DMS53 treated with DMSO at 0.1 percent for 48 hours (cell line): Measurements from ENCODE around the gene FAM107B.
"Not testable (repeated sequence)": the region's sequence is repeated elsewhere in the genome, so short reads cannot be mapped to it uniquely, and the experiment has no call there.

Experiments
- DNase-seq: peaks from one replicate; lab custom pipeline; 2025; ENCODE audit not compliant: unreplicated experiment; lab: John Stamatoyannopoulos, UW

FAM107B gene

DNA sequence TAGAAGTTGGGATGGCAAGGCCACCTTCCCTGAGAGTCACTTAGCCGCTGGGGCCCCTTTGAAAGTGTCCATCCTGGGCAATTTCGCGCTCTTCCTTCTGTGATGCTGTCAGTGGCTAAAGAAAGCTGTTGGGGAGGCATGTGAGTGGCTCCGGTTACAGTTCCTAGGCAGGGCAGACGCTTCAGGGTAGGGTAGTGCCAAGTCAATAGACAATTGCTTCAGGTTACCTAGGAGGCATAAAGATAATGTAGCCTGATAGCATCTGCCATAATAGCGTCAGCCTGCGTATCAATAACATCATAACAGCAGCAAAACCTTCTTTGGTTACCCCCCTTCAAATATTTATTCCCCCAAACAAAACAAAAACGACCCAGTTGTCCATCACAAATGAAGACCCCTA, at the start of gene FAM107B:
FAM107B (minus strand) TSS at position 101 of the 400 bp plus-strand sequence. CDS start 234 bp downstream, outside the sequence.
- no peak for DNase-seq

DNA sequence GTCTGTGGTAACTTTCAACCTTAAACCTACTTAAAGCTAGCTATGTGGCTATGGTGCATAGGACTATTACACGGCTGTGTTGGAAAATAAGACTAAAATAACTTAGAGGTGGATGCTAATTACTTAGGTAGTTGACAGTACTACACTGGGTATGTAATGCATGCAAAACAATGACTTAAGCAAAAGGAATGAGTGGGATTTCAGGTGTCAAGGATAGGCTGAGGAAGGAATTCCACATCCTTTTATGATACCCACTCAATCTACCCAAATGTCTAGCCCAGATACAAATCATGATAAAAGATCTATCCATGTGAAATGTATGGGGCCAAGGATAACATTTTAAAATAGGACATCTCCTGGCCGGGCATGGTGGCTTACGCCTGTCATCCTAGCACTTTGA, 49.3 kb upstream of the FAM107B start:
- DNase-seq: no peak

DNA sequence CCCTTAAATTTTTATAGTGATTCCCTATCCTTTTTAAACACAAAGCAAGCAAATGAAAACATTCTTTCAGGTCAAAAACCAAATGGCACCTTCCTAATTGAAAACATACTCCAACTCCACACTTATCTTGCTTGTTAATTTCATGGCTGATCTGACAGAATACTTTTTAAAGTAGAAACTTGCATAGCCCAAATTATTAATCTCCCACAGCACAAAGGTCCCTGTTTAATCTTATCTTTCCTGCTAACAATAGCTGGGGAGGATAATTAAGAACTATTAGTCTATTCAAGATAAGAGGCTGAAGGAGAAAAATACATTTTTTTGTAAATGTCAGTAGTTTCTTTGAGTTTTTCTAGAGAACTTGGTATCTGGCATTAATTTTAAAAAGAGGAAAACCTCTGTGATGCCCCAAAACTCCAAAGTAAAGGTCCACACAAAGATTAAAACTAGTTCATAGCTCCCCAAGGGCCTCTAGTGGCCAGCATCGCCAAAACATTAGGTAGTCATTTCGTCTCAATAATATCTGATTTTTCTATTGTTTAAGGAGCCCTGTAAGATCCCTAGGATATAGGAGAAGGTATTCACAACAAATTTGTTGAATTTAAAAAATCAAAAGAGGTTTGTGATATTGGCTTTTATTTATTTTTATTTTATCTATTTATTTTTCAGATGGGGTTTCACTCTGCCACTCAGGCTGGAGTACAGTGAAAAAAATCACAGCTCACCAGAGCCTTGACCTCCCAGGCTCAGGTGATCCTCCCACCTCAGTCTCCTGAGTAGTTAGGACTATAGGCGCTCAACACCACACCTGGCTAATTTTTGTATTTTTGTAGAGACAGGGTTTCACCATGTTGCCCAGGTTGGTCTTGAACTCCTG, 48.4 kb upstream of the FAM107B start:
- peak; percentile 53 for DNase-seq

DNA sequence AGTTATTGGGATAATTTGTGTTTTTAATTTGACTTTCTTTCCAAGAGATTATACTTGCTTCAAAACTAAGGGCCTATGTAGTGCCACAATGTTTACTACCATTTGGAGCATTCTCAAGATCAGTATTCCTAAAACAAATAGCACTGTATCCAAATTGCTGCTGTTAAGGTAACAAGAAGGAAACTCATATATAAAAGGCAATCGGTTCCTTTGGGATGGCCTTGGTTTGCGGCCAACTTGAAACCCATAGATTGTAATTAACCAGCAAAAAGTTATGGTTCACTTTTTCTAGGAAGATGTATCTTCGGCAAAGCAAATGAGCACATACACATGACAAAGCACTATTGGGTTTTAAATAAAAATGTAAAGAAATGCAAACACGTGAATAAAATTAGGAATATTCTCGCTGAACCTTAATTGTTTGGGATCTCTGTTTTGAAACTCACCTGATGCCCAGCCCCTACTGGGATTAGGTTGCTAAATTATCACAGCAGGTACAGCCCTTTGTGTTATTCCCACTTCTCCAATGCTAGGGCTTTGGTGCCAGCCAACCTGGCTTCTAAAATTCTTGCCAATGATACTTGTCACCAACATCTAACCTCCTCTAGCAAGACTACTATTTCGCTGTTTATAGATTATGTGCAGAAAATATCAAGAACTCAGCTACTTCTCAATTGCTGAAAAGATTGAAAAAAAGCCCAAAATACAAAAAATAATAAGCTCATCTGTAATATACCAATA, 47.1 kb upstream of the FAM107B start:
- no peak for DNase-seq

DNA sequence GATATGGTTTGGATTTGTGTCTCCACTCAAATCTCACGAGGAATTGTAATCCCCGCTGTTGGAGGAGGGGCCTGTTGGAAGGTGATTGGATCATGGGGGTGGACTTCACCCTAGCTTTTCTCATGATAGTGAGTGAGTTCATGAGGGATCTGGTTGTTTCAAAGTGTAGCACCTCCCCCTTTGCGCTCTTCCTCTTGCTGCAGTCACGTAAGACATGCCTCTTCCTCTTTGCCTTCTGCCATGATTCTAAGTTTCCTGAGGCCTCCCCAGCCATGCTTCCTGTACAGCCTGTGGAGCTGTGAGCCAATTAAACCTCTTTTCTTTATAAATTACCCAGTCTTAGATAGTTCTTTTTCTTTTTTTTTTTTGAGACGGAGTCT, 46.1 kb upstream of the FAM107B start:
- DNase-seq: no peak

DNA sequence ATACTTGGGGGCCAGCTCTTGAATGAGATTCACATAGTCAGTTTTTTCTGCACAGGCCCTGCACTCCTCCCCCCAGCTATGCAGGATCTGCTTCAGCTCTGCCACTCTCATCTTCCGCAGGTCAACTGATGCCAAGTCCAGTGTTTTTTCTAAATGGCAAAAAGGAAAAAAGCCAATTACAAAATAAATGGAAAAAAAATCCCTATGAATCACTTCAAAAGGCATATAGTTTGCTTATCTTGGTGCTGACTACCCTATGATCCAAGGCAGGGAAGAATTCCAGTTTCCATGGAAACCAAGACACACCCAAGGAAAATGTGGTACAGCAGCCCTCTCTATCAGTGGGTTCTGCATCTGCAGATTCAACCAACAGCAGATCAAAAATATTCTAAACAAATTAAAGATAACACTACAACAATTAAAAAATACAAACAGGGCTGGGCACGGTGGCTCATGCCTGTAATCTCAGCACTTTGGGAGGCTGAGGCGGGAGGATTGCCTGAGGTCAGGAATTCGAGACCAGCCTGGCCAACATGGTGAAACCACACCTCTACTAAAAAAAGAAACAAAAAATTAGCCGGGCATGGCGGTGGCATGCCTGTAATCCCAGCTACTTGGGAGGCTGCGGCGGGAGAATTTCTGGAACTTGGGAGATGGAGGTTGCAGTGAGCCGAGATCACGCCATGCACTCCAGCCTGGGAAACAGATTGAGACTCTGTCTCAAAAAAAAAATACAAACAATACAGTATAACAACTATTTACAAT, 45.5 kb upstream of the FAM107B start:
- no peak for DNase-seq

DNA sequence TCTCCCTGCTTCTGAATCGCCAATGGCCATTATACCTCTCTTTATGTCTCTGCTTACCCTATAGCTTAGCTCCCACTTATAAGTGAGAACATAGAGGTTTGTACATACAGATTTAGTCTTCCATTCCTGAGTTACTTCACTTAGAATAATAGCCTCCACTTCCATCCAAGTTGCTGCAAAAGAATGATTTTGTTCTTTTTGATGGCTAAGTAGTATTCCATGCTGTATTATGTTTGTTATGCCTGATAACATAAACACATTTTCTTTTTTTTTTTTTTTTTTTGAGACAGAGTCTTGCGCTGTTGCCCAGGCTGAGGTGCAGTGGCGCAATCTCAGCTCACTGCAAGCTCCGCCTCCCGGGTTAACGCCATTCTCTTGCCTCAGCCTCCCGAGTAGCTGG, 42.0 kb upstream of the FAM107B start:
- not testable (repeated sequence) for DNase-seq

DNA sequence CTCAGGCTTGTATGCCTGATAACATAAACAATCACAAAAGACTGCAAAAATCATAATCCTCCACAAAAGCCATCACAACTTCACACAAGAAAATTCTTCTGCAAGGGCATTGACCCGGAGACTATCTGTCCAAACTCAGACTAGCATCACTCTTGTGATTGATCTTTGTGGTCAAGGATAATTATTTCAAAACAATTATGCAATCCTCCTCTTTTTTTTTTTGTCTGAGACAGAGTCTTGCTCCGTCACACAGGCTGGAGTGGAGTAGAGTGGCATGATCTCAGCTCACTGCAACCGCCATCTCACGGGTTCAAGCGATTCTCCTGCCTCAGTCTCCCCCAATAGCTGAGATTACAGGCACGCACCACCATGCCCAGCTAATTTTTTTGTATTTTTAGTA, 41.0 kb upstream of the FAM107B start:
- DNase-seq: no peak

DNA sequence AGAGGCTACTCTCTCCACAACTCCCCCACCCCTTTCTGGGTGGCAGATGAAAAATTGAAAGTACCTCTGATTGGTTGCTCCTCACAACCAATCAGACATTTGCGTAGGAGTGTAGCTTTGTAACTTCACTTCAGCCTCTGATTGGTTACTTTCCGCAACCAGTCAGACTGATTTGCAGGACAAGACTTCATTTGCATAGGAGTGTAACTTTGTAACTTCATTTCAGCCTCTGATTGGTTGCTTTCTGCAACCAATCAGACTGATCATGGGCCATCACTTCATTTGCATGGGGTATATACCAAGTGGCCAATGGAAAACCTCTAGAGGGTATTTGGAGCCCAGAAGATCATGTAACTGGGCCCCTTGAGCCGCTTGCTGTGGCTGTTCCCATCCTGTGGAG, 37.6 kb upstream of the FAM107B start:
- no peak for DNase-seq

DNA sequence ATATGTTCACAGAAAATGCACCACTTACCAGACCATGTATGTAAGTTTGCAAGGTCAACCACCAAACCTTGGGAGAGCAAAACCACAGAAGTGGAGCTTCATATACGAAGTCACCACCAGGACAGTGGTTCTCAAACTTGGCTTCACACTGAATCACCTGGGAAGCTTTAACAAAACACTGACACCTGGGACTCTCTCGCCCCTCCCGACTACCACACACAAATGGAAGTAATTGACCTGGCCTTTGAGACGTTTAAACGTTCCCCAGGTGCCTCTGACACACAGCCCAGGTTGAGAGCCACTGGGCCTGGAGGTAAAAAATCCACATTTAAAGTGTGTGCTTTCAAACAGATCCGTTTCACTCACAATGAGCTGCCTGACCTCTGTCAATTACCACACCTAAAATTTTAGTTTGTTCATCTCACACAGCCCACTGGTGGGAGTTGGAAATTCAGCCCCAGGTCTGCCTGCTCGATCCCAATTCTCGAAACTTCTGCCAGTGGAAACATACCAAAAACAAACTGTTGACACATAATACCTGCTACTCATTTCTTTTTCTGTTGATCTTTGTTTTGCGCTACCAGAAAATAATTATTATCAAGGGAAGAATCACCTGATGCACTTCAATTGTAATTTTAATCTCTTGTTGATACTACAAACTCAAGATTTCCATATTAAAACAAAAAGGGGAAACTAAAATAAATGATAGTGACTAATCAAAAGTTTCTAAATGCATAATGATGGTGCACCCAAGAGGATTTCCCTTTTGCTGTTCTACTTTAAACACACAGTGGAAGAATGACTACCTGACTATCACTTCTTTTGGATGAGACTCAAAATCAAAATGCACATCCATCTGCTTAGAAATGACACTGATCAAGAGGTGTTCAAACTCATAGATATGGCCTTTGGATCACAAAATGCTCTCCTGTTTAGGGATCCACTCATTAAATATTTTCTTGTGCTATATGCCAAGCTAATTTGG, 36.6 kb upstream of the FAM107B start:
- no peak for DNase-seq

DNA sequence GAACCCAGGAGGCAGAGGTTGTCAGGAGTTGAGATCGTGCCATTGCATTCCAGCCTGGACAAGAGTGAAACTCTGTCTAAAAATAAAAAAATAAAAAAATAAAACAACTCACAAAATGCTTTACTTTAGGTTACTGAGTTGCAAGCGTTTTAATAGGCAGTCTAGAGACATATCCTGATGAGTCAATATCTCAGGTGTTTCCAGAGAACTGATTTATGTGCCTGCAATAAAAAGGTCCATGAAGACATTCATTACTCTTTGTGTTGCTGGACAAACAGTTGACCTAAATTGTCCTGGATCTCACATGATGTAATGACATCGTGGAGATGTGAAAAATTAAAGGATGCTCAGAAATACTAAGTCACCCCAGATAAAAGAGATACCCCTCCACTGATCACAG, 31.6 kb upstream of the FAM107B start:
- DNase-seq: no peak

DNA sequence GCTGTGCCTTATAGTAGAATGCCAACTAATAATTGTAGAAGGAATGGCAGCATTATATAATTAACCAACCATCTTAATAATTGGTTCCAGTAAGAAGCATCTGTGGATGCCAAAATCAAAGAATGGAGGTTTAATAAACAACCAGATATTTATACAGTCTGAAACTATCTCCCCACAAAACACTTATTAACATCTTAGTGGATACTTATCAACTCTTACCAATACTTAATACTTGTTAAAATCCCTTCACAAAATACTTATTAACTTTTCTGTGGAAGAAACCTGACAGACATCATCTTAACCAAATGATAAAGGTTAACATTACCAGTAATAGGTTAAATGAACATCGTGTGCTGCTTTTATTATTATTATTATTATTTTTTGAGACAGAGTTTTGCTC, 29.1 kb upstream of the FAM107B start:
- DNase-seq: no peak

DNA sequence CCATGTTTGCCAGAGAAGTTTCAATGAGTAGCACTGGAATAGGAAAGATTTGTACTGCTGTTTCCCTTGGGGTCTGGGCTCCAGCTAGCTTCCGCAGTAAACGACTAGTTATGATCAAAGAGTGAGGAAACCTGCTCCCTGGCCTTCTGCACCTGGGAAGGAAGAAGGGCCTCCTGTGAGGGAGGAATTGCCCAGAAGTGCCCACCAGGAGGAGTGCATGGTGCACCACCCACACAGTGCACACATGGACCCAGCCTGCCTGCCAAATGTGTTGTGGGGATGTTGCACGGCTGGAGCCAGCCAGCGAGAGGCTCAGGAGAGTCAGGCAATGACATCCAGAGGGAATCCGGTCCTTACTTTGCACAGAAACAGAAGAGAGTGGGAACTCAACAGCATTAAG, 27.0 kb upstream of the FAM107B start:
- no peak for DNase-seq

DNA sequence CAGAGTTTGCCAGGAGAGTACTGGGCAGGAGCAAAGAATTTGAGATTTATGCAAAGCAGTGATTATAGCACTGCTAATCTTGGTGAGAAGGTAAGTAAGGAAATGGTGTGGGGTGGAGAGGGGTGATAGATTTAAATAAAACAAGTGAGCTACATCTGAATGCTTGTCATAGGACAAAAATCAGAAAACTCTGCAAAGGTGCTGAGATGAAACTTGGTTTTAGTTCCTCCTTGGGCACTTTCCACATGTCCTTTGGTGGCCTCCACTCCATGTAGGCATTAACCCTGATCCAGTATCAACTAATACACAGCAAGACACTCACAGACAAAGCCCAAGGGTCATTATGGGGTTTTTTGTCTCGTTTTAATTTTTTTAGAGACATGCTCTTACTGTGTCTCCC, 25.7 kb upstream of the FAM107B start:
- DNase-seq: no peak

DNA sequence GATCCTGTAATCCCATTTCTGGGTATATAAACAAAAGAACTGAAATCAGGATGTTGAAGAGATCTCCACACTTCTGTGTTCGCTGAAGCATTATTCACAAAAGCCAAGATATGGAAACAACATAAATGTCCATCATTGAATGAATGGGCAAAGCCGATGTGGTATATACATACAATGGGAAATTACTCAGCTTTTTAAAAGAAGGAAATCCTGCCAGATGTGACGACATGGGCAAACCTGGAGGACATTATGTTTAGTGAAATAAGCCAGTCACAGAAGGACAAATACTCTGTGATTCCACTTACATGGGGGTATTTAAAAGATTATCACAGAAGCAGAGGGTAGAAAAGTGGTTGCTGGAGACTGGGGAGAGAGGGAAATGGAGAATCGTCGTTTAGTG, 23.9 kb upstream of the FAM107B start:
- no peak for DNase-seq

DNA sequence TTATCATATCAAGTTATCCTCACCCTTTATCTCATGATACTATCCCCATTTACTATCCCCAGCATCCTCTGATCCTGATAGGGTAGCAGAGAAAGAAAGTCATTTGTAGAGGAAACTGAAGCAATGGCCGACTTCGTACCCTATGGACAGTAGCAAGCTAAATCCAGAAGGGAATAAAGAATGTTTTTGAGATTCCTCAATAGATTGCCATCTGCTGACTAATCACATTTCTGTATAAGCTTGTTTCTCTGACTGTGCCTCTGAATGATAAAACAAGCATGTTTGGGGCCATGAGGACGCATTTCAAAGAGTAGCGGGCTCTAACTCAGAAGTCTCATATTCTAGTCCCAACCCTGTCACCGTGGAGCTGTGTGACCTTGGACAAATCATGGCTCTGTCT, 13.2 kb upstream of the FAM107B start:
- DNase-seq: no peak

DNA sequence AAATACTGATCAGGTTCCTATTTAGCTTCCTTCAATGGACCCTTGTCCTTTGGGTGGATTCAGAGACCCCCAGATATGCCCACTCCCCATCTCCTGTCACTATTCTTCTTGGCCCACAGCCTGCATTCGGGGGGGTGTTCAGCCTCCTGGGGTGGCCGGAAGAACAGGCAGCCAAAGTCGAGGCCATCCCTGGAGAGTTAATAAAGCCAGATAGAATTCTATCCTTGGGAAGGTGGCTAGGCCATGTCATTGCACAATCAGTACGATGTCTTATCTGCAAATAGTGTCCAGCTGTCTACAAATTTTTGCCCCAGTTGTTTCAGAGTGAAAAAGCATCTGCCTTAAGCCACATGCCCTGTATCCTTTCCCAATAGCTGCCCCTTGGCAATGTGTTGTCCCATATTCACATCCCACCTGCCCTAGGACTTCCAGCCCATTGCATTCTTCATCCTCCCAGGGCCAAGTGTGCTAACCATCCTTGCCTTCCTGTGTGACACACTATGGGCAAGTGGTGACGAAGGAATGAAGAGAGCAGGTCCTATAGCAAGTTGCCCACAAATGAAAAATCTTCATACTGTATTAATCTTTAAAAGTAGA, 9.9 kb upstream of the FAM107B start:
- DNase-seq: no peak

DNA sequence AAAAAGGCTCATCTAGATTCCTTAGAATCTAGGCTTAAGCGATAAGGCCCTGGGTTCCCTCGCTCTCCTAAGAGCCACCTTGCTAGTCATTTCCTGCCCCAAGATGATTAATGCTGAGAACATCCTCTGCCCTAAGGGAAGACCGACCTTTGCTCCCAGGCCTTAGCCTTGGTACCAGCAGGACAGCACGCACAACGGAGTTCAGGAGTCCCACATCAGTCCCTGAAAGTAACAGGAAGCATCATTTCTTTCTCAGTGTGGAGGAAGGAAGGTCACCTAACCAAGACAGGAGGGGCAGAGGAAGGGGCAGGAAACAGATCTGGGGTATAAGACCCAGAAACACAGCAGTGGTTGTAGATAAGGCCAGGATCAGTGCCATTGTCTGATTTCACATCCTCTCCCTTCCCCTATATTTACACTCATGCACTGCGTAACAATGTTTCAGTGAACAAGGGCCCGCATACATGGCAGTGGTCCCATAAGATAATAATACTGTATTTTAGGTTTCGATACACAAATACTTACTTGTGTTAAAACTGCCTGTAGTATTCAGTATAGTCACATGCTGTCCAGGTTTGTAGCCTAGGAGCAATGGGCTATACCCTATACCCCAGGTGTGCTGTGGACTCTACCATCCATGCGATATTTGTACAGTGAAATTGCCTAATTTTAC, 8.1 kb upstream of the FAM107B start:
- peak; percentile 36 for DNase-seq

DNA sequence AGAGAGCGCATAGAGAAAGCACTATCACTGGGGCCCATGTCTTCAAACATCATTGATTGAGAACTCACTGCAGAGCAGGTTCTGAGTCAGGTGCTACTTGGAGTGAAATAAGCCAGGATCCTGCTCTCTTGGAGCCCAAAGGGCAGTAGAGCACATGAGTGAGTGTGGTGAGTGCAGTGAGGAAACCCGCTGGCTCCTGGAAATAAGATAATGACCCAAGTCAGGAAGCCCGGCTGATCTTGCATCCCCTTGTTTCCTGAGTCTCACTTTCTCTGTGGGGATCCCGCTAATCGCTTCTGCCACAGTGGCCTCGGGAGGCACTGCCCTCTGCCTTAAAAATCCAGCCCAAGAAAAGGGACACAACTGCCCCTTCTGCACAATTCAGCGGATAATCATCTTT, 7.1 kb upstream of the FAM107B start:
- no peak for DNase-seq
